MCF 10A (cell line): Measurements from ENCODE around the gene CCNT1. TPM values are rescaled to one million over a fixed set of nuclear protein-coding genes. Genes with fewer than 3 reads are reported as not detected.
A peak's percentile ranks its signal among the peaks of the same experiment; 100 is the strongest.

Experiments used
- Bru-seq: library from RNA; stranded (reverse); fragments of 400-500 nt; gene quantifications from one replicate; lab custom pipeline; 2021; lab: Mats Ljungman, UMichigan
- BruChase-seq, 2 experiments: library from RNA; stranded (reverse); fragments of 400-500 nt; gene quantifications; one replicate each; lab custom pipeline; 2021; lab: Mats Ljungman, UMichigan
- BruUV-seq: library from RNA; stranded (reverse); fragments of 400-500 nt; replicated peaks from 2 replicates; lab custom pipeline; 2021; lab: Mats Ljungman, UMichigan
- CTCF ChIA-PET: fragments of 300-600 bp; sonication (Branson Sonifier 250); formaldehyde crosslinking; extraction: SDS; loops from one replicate; lab custom pipeline; 2021; ENCODE audit warnings: antibody characterized with exemption, inconsistent platforms; lab: Yijun Ruan, JAX
- POLR2A ChIA-PET: fragments of 300-600, 350-650 bp; sonication (Branson Sonifier 250); formaldehyde crosslinking; extraction: SDS; loops from one replicate; lab custom pipeline; 2020; ENCODE audit warnings: antibody characterized with exemption, inconsistent platforms; lab: Yijun Ruan, JAX
- DNase-seq: peaks from one replicate; pipeline ENCODE4 v3.0.0-alpha.2; 2018; ENCODE audit not compliant: unreplicated experiment
- H3K27ac Mint-ChIP-seq: one replicate; pipeline ENCODE4 v1.8.0; 2022; ENCODE audit warnings: mild to moderate bottlenecking, low read depth, mixed read lengths; ENCODE audit not compliant: unreplicated experiment
- H3K27me3 Mint-ChIP-seq: one replicate; pipeline ENCODE4 v1.8.0; 2022; ENCODE audit warnings: mixed read lengths; ENCODE audit not compliant: insufficient read depth, unreplicated experiment
- H3K36me3 Mint-ChIP-seq: one replicate; pipeline ENCODE4 v1.8.0; 2022; ENCODE audit warnings: mild to moderate bottlenecking, moderate library complexity, mixed read lengths; ENCODE audit not compliant: insufficient read depth, unreplicated experiment
- H3K4me1 Mint-ChIP-seq: one replicate; pipeline ENCODE4 v1.8.0; 2022; ENCODE audit warnings: mixed read lengths; ENCODE audit not compliant: insufficient read depth, unreplicated experiment
- H3K4me3 Mint-ChIP-seq: one replicate; pipeline ENCODE4 v1.8.0; 2022; ENCODE audit warnings: mild to moderate bottlenecking, moderate library complexity, mixed read lengths; ENCODE audit not compliant: unreplicated experiment
- H3K9me3 Mint-ChIP-seq: one replicate; pipeline ENCODE4 v1.8.0; 2022; ENCODE audit warnings: mixed read lengths; ENCODE audit not compliant: unreplicated experiment
- CTCF ChIP-seq: fragments of 200-600 bp; IDR thresholded peaks from one replicate; pipeline ENCODE4 v1.8.0; 2022; ENCODE audit warnings: antibody characterized with exemption, mild to moderate bottlenecking; ENCODE audit not compliant: unreplicated experiment
- intact Hi-C: fragments of 100-400 bp; cut with micrococcal nuclease; formaldehyde crosslinking; loops from 2 replicates; pipeline ENCODE4 v1.14.1; 2022
- long read RNA-seq: library from polyadenylated mRNA; stranded (forward); transcript quantifications from one replicate; pipeline ENCODE4 v2.0.0, GENCODE V29; 2022
- total RNA-seq: library from RNA; stranded (reverse); gene quantifications from 2 replicates; pipeline ENCODE4 v1.2.3, GENCODE V29; 2022

The CCNT1 gene
- total RNA-seq (54.3 and 55.1 TPM in 2 replicates), Bru-seq, nascent RNA (percentile 92 among the genes with signal in this experiment), BruChase-seq, experiment 1, labeled RNA remaining after a 6-hour chase (percentile 85 among the genes with signal in this experiment), BruChase-seq, experiment 2, labeled RNA remaining after a 2-hour chase (percentile 98 among the genes with signal in this experiment)
- long read RNA-seq, full-length matches to known transcripts = 4 of 13 reads
- long read RNA-seq, partial matches to known transcripts = 0 of 13 reads
- long read RNA-seq, other reads (novel, unspliced or antisense) = 9 of 13 reads

DNA sequence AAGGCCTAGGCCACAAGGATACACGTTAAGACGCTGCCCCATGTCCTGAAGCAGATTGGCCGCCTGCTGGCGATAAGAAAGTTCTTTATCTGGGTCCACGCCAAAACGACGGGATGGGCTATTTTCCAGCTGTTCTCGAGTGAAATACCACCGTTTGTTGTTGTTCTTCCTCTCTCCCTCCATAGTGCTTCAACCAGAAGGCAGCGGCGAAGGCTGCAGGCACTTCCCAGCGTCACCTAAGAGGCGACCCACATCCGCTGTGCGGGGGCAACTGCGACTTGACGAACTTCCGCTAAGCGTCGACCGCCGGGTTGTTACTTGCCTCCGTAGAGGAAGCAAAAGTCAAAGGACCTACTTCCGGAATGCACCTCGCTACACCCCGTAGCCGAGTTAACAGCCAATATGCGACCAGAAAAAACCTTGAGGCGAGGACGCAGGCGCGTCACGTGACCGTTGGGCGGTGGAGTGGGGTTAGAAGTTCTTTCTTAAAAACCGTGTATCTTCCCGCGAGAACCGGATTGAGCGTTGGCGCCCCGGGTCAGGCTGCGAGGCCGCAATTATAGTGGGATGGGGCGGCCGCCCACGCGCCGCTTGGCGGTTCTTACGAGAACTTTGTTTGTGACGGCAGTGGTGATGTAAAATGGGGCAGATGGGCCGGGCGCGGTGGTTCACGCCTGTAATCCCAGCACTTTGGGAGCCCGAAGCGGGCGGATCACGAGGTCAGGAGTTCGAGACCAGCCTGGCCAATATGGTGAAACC lies at the start of gene CCNT1:
Gene CCNT1 (minus strand): TSS at position 215 of the 759 bp plus-strand sequence. CDS start 32 bp downstream, at position 183.
- DNase-seq = peak; percentile 100
- H3K9me3 Mint-ChIP-seq = peaks cover 18% of the 10 kb centered on the region
- H3K4me1 Mint-ChIP-seq = peaks cover 14% of the 10 kb centered on the region
- CTCF ChIA-PET = interaction anchor here (0.5 to 1.1 kb wide), 4 partner anchors 19 to 546 kb away, joined by 3 to 4 read pairs (median 4); no protein-coding TSS in a partner anchor
- H3K27ac Mint-ChIP-seq = peak within 1 kb of the TSS; percentile 99
- POLR2A ChIA-PET = interaction anchor here (0.6 to 3.2 kb wide), 15 partner anchors 10 to 472 kb away, joined by 3 to 29 read pairs (median 4); partner anchors contain the start of genes ADCY6, KANSL2 and TUBA1B
- intact Hi-C loops = no loop called here
- peaks cover 48% of the 10 kb centered on the region for H3K36me3 Mint-ChIP-seq
- BruUV-seq = no TSS peak
- TF ChIP-seq CTCF = no peak
- H3K4me3 Mint-ChIP-seq = peak within 1 kb of the TSS; percentile 92
- H3K27me3 Mint-ChIP-seq = no peaks in the 10 kb centered on the region

- Mint-ChIP-seq H3K27me3 (no peaks in the 10 kb centered on the region), H3K27ac (no peak overlapping the region), H3K9me3 (no peaks in the 10 kb centered on the region), H3K4me3 (no peak overlapping the region), H3K36me3 (peaks cover 38% of the 10 kb centered on the region), H3K4me1 (no peaks in the 10 kb centered on the region)
- CTCF ChIA-PET = interaction anchor here (1.0 to 5.3 kb wide), 4 partner anchors 9 to 49 kb away, joined by 3 to 30 read pairs (median 8); no protein-coding TSS in a partner anchor
- POLR2A ChIA-PET = interaction anchor here (0.6 kb wide), 1 partner anchor 1073 kb away, joined by 3 read pairs; no protein-coding TSS in a partner anchor
- DNase-seq = no peak
- BruUV-seq = no TSS peak
- no peak for TF ChIP-seq CTCF
- intact Hi-C loops = no loop called here
These were observed 49.3 kb upstream of the CCNT1 start for GRCh38 chr12:48765753-48766162.

DNA sequence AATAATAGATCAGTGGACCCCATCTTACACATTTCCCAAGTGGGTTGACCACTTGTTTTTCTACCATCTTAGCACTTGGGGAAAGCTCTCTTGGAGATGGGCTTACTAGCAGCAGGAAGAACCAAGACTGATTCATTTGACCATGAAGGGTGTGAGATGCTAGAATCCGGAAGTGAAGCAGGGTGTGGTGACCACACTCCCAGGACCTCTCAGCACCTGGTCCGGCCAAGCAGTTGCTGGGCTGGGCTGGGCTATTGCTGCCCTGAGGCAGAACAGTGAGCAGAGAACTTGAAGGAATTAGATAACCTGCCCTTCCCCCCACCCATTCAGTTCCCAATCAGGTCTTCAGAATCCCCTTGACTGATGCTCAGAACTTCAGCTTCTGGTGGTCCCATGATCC lies 48.0 kb upstream of the CCNT1 start:
- ChIA-PET POLR2A (no interaction called here), CTCF (interaction anchor here (0.8 to 5.3 kb wide), 3 partner anchors 12 to 31 kb away, joined by 3 to 30 read pairs (median 10); no protein-coding TSS in a partner anchor)
- H3K4me3 Mint-ChIP-seq = no peak overlapping the region
- BruUV-seq = no TSS peak
- intact Hi-C loops = no loop called here
- H3K9me3 Mint-ChIP-seq = no peaks in the 10 kb centered on the region
- peaks cover 30% of the 10 kb centered on the region for H3K36me3 Mint-ChIP-seq
- H3K27me3 Mint-ChIP-seq = no peaks in the 10 kb centered on the region
- peak; percentile 2 for DNase-seq
- no peak for TF ChIP-seq CTCF
- no peaks in the 10 kb centered on the region for H3K4me1 Mint-ChIP-seq
- H3K27ac Mint-ChIP-seq = no peak overlapping the region

- Mint-ChIP-seq H3K36me3 (no peaks in the 10 kb centered on the region), H3K4me1 (no peaks in the 10 kb centered on the region), H3K9me3 (no peaks in the 10 kb centered on the region), H3K4me3 (no peak overlapping the region), H3K27ac (no peak overlapping the region), H3K27me3 (no peaks in the 10 kb centered on the region)
- intact Hi-C loops = no loop called here
- BruUV-seq = no TSS peak
- no peak for TF ChIP-seq CTCF
- no peak for DNase-seq
- POLR2A ChIA-PET = no interaction called here
- CTCF ChIA-PET = interaction anchor here (3.2 kb wide), 1 partner anchor 36 kb away, joined by 20 read pairs; no protein-coding TSS in a partner anchor
These were observed 42.2 kb upstream of the CCNT1 start for GRCh38 chr12:48758737-48759136.
